RWPE2 (cell line): ENCODE measurements around the gene MIPOL1.

Experiments used
- ATAC-seq: fragments of 200-7000 bp; cut with Tn5 transposase; 3 replicates; pipeline ENCODE4 v1.9.1; 2021; ENCODE audit warnings: low read depth
- DNase-seq: peaks from one replicate; pipeline ENCODE4 v3.0.0-alpha.2; 2020; ENCODE audit warnings: low spot score
- H3K27ac ChIP-seq: fragments of 450-650 bp; 2 replicates; pipeline ENCODE4 v1.5.1; 2017; ENCODE audit warnings: mild to moderate bottlenecking; ENCODE audit not compliant: poor library complexity, severe bottlenecking
- H3K27me3 ChIP-seq: fragments of 250-450 bp; sonication (Bioruptor Pico); 2 replicates; pipeline ENCODE4 v1.5.1; 2021; ENCODE audit warnings: mild to moderate bottlenecking, moderate library complexity; ENCODE audit not compliant: insufficient read depth, poor library complexity, severe bottlenecking
- H3K36me3 ChIP-seq: fragments of 250-450 bp; sonication (Bioruptor Pico); 2 replicates; pipeline ENCODE4 v1.5.1; 2020; ENCODE audit warnings: low read depth, mild to moderate bottlenecking, moderate library complexity
- H3K4me1 ChIP-seq: fragments of 250-450 bp; sonication (Bioruptor Pico); 2 replicates; pipeline ENCODE4 v1.5.1; 2021; ENCODE audit warnings: mild to moderate bottlenecking, moderate library complexity; ENCODE audit not compliant: insufficient read depth, poor library complexity, severe bottlenecking
- H3K4me3 ChIP-seq: fragments of 250-450 bp; sonication (Bioruptor Pico); 2 replicates; pipeline ENCODE4 v1.5.1; 2021; ENCODE audit warnings: mild to moderate bottlenecking, moderate library complexity; ENCODE audit not compliant: severe bottlenecking
- H3K9me3 ChIP-seq: fragments of 250-450 bp; sonication (Bioruptor Pico); 2 replicates; pipeline ENCODE4 v1.5.1; 2021; ENCODE audit warnings: mild to moderate bottlenecking, moderate library complexity; ENCODE audit not compliant: severe bottlenecking
- TF ChIP-seq, protein P1 (sequence below): fragments of 450-650 bp; IDR thresholded peaks from one replicate; pipeline ENCODE4 v1.5.1; 2017; ENCODE audit warnings: mild to moderate bottlenecking, moderate library complexity; ENCODE audit not compliant: poor library complexity, severe bottlenecking

The MIPOL1 gene

DNA sequence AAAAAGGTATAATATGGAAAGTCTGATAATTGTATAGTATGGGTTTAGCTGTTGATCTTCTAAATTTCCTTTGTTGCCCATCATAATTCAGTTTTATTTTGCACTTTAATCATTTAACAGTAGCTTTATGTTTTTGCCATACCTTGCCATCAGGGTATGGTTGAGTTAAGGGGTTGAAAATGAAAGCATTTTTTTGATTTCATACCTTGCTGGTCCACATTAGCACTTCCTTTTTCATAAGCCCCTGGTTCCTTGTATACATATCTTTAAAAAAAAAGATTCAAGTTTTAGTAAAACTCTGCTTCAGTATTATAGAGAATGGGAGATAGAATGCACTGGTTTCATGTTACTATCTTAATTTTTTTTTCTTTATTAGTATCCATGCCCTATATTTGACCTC is 71.1 kb downstream of the MIPOL1 start:
- no peaks in the 10 kb centered on the region for H3K27me3 ChIP-seq
- DNase-seq (no peak), ATAC-seq (no peak)
- no peaks in the 10 kb centered on the region for H3K4me1 ChIP-seq
- no peak overlapping the region for H3K4me3 ChIP-seq
- TF ChIP-seq, protein P1, sequence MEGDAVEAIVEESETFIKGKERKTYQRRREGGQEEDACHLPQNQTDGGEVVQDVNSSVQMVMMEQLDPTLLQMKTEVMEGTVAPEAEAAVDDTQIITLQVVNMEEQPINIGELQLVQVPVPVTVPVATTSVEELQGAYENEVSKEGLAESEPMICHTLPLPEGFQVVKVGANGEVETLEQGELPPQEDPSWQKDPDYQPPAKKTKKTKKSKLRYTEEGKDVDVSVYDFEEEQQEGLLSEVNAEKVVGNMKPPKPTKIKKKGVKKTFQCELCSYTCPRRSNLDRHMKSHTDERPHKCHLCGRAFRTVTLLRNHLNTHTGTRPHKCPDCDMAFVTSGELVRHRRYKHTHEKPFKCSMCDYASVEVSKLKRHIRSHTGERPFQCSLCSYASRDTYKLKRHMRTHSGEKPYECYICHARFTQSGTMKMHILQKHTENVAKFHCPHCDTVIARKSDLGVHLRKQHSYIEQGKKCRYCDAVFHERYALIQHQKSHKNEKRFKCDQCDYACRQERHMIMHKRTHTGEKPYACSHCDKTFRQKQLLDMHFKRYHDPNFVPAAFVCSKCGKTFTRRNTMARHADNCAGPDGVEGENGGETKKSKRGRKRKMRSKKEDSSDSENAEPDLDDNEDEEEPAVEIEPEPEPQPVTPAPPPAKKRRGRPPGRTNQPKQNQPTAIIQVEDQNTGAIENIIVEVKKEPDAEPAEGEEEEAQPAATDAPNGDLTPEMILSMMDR = no peak
- peaks cover 18% of the 10 kb centered on the region for H3K36me3 ChIP-seq
- H3K27ac ChIP-seq = no peak overlapping the region
- no peaks in the 10 kb centered on the region for H3K9me3 ChIP-seq

DNA sequence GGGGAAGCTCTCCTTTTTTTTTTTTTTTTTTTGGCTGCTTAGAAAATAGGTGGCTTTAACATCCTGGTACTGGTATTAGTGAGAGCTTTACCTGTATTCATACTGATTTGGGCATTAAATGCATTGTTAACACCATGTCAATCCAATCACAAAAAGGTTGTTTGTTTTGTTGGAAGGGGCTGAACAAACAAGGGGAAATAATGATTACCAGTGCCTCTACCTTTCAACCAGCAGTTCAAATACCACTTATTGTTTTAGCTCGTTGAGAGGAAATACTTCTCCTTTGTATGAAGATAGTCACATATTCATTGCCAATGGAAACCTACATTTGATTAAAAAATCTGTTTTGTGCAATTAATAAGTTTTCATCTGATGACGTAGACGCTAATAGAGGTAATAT is 72.9 kb downstream of the MIPOL1 start:
- Histone ChIP-seq H3K4me3 (no peak overlapping the region), H3K4me1 (no peaks in the 10 kb centered on the region), H3K9me3 (no peaks in the 10 kb centered on the region), H3K36me3 (peaks cover 21% of the 10 kb centered on the region), H3K27me3 (no peaks in the 10 kb centered on the region), H3K27ac (no peak overlapping the region)
- TF ChIP-seq, protein P1 = no peak
- ATAC-seq (no peak), DNase-seq (no peak)

DNA sequence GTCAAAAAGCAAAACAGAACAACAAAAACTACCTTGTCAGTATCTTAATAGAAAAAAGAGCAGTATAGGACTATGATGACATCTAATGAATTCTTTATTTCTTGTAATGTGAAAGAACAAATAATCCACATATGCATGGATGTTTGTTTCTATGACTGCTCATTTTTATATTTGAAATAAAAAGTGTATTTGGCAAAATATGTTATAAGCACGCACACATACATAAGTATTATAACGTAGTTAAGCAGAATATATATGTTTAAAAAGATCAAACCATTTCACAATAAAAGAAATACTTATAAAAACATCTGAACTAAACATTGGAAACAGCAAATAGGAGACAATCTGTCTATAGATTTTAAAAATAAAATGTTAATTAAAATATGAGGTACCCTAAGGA is 74.8 kb downstream of the MIPOL1 start:
- Histone ChIP-seq H3K27me3 (no peaks in the 10 kb centered on the region), H3K4me3 (no peak overlapping the region), H3K36me3 (peaks cover 21% of the 10 kb centered on the region), H3K9me3 (no peaks in the 10 kb centered on the region), H3K27ac (no peak overlapping the region), H3K4me1 (no peaks in the 10 kb centered on the region)
- TF ChIP-seq, protein P1 = no peak
- ATAC-seq = no peak
- no peak for DNase-seq

DNA sequence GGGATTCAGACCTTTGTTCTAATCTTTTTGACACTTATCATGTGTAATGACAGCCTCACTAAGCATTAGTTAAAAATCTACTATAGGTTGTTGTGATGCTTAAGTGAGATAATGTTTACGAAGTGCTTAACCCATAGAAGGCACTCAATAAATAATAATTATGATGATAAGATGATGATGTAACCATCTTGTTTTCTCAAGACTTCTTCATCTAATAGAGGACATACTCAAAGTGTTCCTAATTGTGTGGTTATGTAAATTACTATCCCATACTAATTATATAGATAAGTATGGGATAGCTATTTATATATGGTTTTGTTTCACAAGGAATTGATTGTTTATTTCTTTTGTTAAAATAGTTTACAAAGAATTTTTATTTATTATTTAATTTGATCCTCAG is 76.9 kb downstream of the MIPOL1 start:
- TF ChIP-seq, protein P1 = no peak
- H3K4me3 ChIP-seq = no peak overlapping the region
- H3K9me3 ChIP-seq = no peaks in the 10 kb centered on the region
- no peak for DNase-seq
- no peaks in the 10 kb centered on the region for H3K27me3 ChIP-seq
- ATAC-seq = no peak
- H3K27ac ChIP-seq = no peak overlapping the region
- H3K36me3 ChIP-seq = peaks cover 14% of the 10 kb centered on the region; the same call in 1 of the 2 replicates
- H3K4me1 ChIP-seq = no peaks in the 10 kb centered on the region

DNA sequence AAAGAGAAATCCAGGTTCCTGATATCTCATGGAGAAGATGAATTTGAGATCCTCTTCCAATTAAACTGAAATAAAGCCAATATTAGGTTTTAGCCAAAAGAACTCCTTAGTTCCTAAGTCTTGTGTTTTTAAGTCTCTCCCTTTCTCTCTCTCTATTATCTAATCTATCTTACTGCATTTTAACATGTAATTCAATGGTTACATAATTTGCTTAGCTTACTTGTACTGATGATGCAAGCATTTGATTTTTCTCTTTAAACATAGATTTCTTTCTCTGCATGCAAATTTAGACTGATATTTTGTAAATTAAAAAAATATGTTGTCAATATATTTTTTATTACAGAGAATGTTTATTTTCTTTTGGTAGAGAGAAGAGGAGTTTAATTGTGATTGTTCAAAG is 78.2 kb downstream of the MIPOL1 start:
- no peak for DNase-seq
- no peaks in the 10 kb centered on the region for H3K9me3 ChIP-seq
- no peaks in the 10 kb centered on the region for H3K4me1 ChIP-seq
- H3K27ac ChIP-seq = no peak overlapping the region
- TF ChIP-seq, protein P1 = no peak
- peaks cover 10% of the 10 kb centered on the region; the same call in 1 of the 2 replicates for H3K36me3 ChIP-seq
- no peaks in the 10 kb centered on the region for H3K27me3 ChIP-seq
- H3K4me3 ChIP-seq = no peak overlapping the region
- no peak for ATAC-seq
